ENCODE measurements around the gene PQBP1.

The PQBP1 gene

DNA sequence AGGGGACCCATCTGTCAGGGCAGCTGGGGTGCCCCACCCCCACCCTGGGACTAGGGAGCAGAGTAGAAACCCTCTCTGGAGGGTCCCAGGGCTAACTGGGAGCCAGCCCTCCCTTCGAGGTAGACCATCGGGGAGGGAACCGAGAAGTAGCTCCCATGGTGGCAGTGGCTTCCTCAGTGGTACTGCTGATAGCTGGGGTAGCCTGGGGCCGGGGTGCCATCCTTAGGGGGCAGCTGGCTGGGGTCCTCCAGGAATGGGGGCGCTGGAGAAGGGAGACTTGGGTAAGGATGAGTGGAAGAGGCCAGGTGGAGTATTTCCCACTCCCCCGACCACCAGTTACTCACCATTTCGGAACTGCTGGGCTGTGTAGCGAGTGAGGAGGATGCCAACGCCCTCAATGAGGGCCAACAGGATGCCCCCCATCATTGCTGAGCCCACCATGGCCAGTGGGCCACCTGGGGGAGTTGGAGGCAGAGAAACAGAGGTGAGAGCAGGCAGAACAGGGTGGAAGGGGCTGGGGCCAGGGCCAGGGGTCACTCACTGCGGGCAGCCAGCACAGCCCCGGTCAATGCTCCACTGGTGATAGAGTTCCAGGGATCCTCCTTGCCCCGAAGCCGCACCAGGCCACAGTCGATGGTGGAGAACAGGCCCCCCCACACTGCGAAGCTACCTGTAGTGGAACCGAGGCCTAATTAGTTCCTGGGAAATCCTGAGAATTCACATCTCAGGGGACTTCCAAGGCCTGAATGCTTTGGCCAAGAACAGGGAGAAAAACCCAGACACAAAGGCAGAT is 4.0 kb upstream of the PQBP1 start:
- no peak for DNase-seq (ENCODE audit: extremely low spot score)
- ChIA-PET CTCF (interaction anchor here (0.6 kb wide), 1 partner anchor 14 kb away, joined by 3 read pairs; no protein-coding TSS in a partner anchor), POLR2A (no interaction called here)
- TF ChIP-seq, protein P1, sequence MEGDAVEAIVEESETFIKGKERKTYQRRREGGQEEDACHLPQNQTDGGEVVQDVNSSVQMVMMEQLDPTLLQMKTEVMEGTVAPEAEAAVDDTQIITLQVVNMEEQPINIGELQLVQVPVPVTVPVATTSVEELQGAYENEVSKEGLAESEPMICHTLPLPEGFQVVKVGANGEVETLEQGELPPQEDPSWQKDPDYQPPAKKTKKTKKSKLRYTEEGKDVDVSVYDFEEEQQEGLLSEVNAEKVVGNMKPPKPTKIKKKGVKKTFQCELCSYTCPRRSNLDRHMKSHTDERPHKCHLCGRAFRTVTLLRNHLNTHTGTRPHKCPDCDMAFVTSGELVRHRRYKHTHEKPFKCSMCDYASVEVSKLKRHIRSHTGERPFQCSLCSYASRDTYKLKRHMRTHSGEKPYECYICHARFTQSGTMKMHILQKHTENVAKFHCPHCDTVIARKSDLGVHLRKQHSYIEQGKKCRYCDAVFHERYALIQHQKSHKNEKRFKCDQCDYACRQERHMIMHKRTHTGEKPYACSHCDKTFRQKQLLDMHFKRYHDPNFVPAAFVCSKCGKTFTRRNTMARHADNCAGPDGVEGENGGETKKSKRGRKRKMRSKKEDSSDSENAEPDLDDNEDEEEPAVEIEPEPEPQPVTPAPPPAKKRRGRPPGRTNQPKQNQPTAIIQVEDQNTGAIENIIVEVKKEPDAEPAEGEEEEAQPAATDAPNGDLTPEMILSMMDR (IDR thresholded peaks at IDR 0.05; ENCODE audit: control extremely low read depth, extremely low read depth, low read depth, missing control alignments) = no peak

DNA sequence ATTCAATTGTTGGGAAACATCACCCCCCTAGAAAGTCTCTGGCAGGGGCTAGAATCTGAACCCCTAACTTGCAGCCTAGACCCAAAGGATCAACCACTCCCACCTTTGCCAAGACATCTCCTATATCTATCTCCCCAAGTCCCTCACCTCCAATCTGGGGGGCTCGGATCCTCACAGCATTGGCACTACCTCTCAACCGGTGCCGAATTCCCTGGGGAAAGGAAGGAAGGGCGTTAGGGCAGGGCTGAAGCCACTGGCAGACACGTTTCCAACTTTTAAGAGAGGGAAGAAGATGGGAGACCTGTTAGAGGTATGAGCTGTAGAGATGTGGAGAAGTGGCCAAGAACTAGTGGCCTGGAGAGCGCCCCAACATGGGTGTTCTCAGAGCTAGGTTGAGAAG is 2.8 kb upstream of the PQBP1 start:
- TF ChIP-seq, protein P1 (IDR thresholded peaks at IDR 0.05; ENCODE audit: control extremely low read depth, extremely low read depth, low read depth, missing control alignments) = no peak
- ChIA-PET CTCF (no interaction called here), POLR2A (no interaction called here)
- DNase-seq (ENCODE audit: extremely low spot score) = no peak

DNA sequence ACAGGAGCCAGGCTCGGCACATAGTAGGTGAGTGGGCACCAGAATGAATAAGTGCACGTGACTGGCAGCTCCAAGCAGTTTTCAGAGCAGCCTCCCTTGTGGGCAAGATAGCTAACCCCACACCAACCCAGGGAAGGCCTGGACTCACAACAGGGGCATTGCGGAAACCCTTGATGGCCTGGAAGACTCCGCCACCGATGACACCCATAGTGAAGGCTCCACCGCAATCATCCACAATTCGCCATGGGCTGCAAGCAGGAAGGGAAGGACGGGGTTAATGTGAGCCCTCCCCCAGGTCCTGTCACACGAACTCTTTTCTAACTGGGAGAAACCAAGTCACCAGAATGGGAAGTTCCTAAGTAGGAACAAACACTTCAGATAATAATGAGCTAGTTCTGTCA is 1.1 kb upstream of the PQBP1 start:
- ChIA-PET CTCF (interaction anchor here (1.2 to 2.7 kb wide), 3 partner anchors 50 to 248 kb away, joined by 3 to 11 read pairs (median 3); no protein-coding TSS in a partner anchor), POLR2A (interaction anchor here (0.7 kb wide), 1 partner anchor 109 kb away, joined by 7 read pairs; no protein-coding TSS in a partner anchor)
- TF ChIP-seq, protein P1 (IDR thresholded peaks at IDR 0.05; ENCODE audit: control extremely low read depth, extremely low read depth, low read depth, missing control alignments) = no peak
- DNase-seq (ENCODE audit: extremely low spot score) = no peak

DNA sequence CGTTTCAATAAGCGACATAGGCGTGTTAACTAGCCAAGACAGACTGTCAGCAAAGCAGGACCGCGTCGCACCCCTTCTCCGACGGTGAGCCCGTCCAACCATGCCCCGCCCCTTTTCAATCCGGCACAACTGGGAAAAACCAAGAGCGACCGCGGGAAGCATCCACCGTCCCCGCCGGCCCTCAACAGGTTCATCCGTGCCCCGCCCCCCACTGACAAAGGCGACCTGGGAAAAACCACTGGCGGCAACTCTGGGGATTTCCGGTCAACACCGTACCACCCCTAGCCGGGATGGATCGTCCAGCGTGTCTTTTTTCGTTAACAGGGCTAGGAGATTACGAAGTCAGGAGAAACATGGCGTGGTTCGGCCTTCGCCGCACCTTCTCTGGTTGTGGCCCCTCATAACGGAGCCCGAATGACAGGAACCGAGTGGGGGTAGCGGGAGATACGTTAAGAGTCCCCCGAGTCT is 539 bp upstream of the PQBP1 start:
- TF ChIP-seq, protein P1 (IDR thresholded peaks at IDR 0.05; ENCODE audit: control extremely low read depth, extremely low read depth, low read depth, missing control alignments) = no peak
- ChIA-PET CTCF (interaction anchor here (1.2 to 2.7 kb wide), 3 partner anchors 50 to 248 kb away, joined by 3 to 11 read pairs (median 3); no protein-coding TSS in a partner anchor), POLR2A (interaction anchor here (0.8 to 1.2 kb wide), 4 partner anchors 9 to 18 kb away, joined by 3 to 4 read pairs (median 4); partner anchors contain the start of gene SLC35A2)
- no peak for DNase-seq (ENCODE audit: extremely low spot score)

DNA sequence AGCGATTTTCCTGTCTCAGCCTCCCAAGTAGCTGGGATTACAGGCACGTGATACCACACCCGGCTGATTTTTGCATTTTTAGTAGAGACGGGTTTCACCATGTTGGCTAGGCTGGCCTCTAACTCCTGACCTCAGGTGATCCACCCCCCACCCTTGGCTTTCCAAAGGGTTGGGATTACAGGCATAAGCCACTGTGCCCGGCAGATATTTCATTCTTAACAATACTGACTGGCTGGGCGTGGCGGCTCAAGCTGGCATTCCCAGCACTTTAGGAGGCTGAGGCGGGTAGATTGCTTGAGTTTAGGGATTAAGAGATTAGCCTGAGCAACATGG is 1.3 kb downstream of the PQBP1 start:
- TF ChIP-seq, protein P1 (IDR thresholded peaks at IDR 0.05; ENCODE audit: control extremely low read depth, extremely low read depth, low read depth, missing control alignments) = no peak
- POLR2A ChIA-PET = interaction anchor here (0.7 kb wide), 2 partner anchors 251 to 259 kb away, joined by 3 to 9 read pairs; no protein-coding TSS in a partner anchor
- CTCF ChIA-PET = interaction anchor here (1.8 to 2.7 kb wide), 2 partner anchors 10 to 48 kb away, joined by 5 to 11 read pairs; no protein-coding TSS in a partner anchor
- no peak for DNase-seq (ENCODE audit: extremely low spot score)

DNA sequence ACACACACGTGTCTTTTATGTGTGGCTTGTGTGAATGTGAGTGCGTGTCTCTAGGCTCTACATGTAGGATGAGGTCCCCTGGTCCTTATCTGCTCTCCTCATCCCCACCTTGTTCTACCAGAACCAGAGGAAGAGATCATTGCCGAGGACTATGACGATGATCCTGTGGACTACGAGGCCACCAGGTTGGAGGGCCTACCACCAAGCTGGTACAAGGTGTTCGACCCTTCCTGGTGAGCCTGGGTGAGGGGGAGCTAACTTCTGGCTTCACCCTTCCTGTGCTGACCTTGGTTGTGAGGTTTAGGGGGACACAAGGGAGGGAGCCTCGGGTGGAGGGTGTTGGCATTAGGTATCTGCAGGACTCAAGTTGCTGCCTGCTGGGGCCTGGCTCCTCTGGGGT is 3.3 kb downstream of the PQBP1 start:
- DNase-seq (ENCODE audit: extremely low spot score) = no peak
- TF ChIP-seq, protein P1 (IDR thresholded peaks at IDR 0.05; ENCODE audit: control extremely low read depth, extremely low read depth, low read depth, missing control alignments) = no peak
- CTCF ChIA-PET = no interaction called here
- POLR2A ChIA-PET = interaction anchor here (1.4 kb wide), 1 partner anchor 10 kb away, joined by 3 read pairs; no protein-coding TSS in a partner anchor
